ENCODE data around the gene IBA57.
"Not testable (repeated sequence)": the region's sequence is repeated elsewhere in the genome, so short reads cannot be mapped to it uniquely, and the experiment has no call there.

The IBA57 gene

DNA sequence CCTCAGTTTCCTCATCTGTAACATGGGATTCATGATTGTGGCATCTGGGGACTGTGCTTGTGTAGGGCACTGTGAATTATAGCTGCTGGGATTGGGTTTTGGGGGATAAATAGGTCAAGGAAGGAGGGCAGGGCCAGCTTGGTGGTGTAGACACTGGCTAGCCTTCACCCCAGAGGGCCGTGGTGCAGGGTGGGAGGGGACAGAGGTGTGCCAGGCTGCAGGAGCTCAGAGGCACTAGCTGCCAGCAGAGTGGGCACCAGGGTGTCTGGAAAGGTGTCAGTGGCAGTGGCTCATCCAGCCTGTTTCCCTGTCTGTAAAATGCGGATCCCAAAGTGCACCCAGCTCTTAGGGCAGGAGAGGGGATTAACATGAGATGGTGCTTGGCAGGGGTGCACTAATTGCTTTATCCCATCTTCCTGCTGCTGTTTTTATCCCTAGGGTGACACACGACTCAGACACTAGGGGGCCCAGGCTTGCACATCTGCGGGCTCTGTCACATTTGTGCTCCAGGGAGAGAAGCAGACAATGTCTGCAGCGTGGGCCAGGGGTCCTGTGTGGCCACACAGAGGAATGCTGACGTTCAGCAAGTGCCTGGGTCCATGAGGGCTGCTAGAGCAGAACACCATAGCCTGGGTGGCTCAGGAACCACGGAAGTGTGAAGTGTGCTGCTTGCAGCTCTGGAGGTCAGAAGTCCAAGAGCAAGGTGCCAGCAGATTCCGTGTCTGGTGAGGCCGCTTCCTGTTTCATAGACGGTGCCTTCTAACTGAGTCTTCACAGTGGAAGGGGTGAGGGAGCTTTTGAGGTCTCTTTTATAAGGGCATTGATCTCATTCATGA lies 61.6 kb downstream of the IBA57 start:
- no peak for DNase-seq (ENCODE audit: low spot score)

DNA sequence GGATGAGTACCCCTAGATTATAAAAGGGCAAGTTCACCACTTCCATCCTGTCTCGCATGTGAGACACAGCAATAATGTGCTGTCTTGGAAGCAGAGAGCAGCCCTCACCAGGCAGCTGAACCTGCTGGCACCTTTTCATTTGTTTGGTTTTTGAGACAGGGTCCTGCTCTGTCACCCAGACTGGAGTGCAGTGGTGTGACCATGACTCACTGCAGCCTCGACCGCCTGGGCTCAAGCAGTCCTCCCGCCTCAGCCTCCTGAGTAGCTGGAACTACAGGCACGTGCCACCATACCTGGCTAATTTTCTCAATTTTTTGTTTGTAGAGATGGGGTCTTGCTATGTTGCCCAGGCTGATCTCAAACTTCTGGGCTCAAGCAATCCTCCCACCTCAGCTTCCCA lies 62.5 kb downstream of the IBA57 start:
- DNase-seq (ENCODE audit: low spot score): not testable (repeated sequence)

DNA sequence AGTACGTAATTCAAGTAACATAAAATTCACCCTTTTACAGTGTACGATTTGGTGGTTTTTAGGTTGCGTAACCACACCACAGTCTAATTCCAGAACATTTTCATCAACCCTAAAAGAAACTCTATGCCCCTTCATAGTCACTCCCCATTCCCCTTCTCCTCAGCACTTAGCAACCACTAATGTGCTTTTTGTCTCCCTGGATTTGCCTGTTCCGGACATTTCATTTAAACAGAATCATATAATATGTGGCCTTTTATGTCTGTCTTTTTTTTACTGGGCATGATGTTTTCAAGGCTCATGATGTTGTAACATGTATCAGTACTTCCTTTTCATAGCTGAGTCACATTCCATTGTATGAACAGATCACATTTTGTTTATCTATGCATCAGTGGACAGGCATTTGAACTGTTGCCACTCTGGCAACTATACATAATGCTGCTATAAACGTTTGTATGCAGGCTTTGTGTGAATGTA lies 63.0 kb downstream of the IBA57 start:
- peak; percentile 64 for DNase-seq (ENCODE audit: low spot score)

DNA sequence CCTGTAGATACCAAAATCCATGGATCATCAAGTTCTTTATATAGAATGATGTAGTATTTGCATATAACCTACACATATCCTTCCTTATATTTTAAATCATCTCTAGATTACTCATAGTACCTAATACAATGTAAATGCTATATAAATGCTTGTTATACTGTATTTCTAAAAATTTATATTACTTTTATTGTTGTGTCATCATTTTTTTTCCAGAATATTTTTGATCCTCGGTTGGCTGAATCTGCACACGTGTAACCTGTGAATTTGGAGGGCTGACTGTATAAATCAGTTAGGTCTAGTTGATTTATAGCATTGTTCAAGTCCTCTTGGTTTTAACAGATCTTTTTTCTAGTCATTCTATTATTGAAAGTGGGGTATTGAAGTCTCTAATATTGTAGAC lies 65.6 kb downstream of the IBA57 start:
- no peak for DNase-seq (ENCODE audit: low spot score)

All from hepatic stellate cell (primary cell).